Tibial nerve (tissue), 4 donors: Measurements from ENCODE around the gene ZDHHC8. TPM values are rescaled to one million over a fixed set of nuclear protein-coding genes. Genes with fewer than 3 reads are reported as not detected.

Experiments
- DNase-seq, 2 donors: peaks; one replicate each; pipeline ENCODE4 v3.0.0-alpha.2; 2019; ENCODE audit warnings: low spot score in 2 of 2
- H3K27ac ChIP-seq, 4 donors: fragments of 200-600 bp; sonication (generic) in 3 of 4; one replicate each; pipeline ENCODE4 v1.5.1; 2017 to 2019; ENCODE audit warnings: mild to moderate bottlenecking in 1 of 4
- H3K27me3 ChIP-seq, 2 donors: fragments of 200-600 bp; sonication (generic) in 1 of 2; one replicate each; pipeline versions ENCODE4 v1.5.1 to v1.6.0; 2017 to 2019
- H3K36me3 ChIP-seq, 3 donors: fragments of 200-600 bp; sonication (generic); one replicate each; pipeline ENCODE4 v1.5.1; 2018 to 2019
- H3K4me1 ChIP-seq, 4 donors: fragments of 200-600 bp; sonication (generic) in 3 of 4; one replicate each; pipeline ENCODE4 v1.5.1; 2017 to 2019
- H3K4me3 ChIP-seq, 4 donors: fragments of 200-600 bp; sonication (generic) in 3 of 4; one replicate each; pipeline ENCODE4 v1.5.1; 2017 to 2019; ENCODE audit warnings: mild to moderate bottlenecking in 1 of 4, moderate library complexity in 1 of 4
- H3K9me3 ChIP-seq, 4 donors: fragments of 200-600 bp; sonication (generic) in 3 of 4; one replicate each; pipeline ENCODE4 v1.5.1; 2017 to 2019
- CTCF ChIP-seq, 5 experiments: fragments of 200-600 bp in 3 of 5; fragments of 450-650 bp in 2 of 5; sonication (generic) in 3 of 5; IDR thresholded peaks; one replicate each; pipeline ENCODE4 v1.5.1; 2016 to 2019; ENCODE audit warnings: antibody characterized with exemption in 5 of 5, mild to moderate bottlenecking in 3 of 5, moderate library complexity in 2 of 5
- EP300 ChIP-seq, 2 donors: sonication (generic); formaldehyde crosslinking; IDR thresholded peaks; one replicate each; pipeline ENCODE4 v1.6.1; 2017; ENCODE audit warnings: antibody characterized with exemption in 2 of 2, mild to moderate bottlenecking in 1 of 2
- POLR2A ChIP-seq, 2 donors: fragments of 450-650 bp; IDR thresholded peaks; one replicate each; pipeline ENCODE4 v1.6.1; 2017; ENCODE audit warnings: antibody characterized with exemption in 2 of 2, mild to moderate bottlenecking in 2 of 2, moderate library complexity in 2 of 2
- WGBS, 2 donors: methylation state at CpG; one replicate each; pipeline ENCODE4 v1.1.5; 2018; 5-methylcytosine and 5-hydroxymethylcytosine counted together
- total RNA-seq, 4 donors: library from RNA; depleted of rRNA; stranded (reverse); fragments of >200 nt; gene quantifications; one replicate each; pipeline ENCODE4 v1.1.0, GENCODE V29; 2016

The ZDHHC8 gene
- total RNA-seq, 4 donors from 2014 or later, result 40.6 to 53.7 (median 47.4) TPM

- no peak overlapping the region for H3K27ac ChIP-seq
- WGBS, 2 donors, result 81 to 82% methylated on average over 16 to 18 of the region's 18 CpGs
- TF ChIP-seq CTCF (IDR thresholded peaks at IDR 0.05), result no peak
- TF ChIP-seq EP300 (IDR thresholded peaks at IDR 0.05), result no peak
- TF ChIP-seq POLR2A (IDR thresholded peaks at IDR 0.05), result no peak
- no peak for DNase-seq
- peaks cover 0 to 6% of the 10 kb centered on the region in 2 donors for H3K27me3 ChIP-seq
- H3K36me3 ChIP-seq, result no peaks in the 10 kb centered on the region
- no peaks in the 10 kb centered on the region for H3K9me3 ChIP-seq
- no peak overlapping the region for H3K4me3 ChIP-seq
- H3K4me1 ChIP-seq, result no peaks in the 10 kb centered on the region
Observed at GRCh38 chr22:20184501-20185165, 53.0 kb downstream of the ZDHHC8 start.

- Histone ChIP-seq H3K36me3 (no peaks in the 10 kb centered on the region), H3K27me3 (peaks cover 0 to 6% of the 10 kb centered on the region in 2 donors)
- 54 to 79% methylated on average over 3 to 6 of the region's 6 CpGs for WGBS, 2 donors
Observed at GRCh38 chr22:20185750-20186149, 54.1 kb downstream of the ZDHHC8 start.

GRCh38 chr22:20186183-20186870 lies 54.7 kb downstream of the ZDHHC8 start:
- Histone ChIP-seq H3K27ac (no peak overlapping the region), H3K4me1 (no peaks in the 10 kb centered on the region), H3K9me3 (no peaks in the 10 kb centered on the region), H3K4me3 (no peak overlapping the region), H3K36me3 (no peaks in the 10 kb centered on the region), H3K27me3 (peaks cover 0 to 6% of the 10 kb centered on the region in 2 donors)
- WGBS, 2 donors, result 47 to 49% methylated on average over 10 of the region's 10 CpGs
- no peak for TF ChIP-seq CTCF (IDR thresholded peaks at IDR 0.05)
- TF ChIP-seq EP300 (IDR thresholded peaks at IDR 0.05), result no peak
- TF ChIP-seq POLR2A (IDR thresholded peaks at IDR 0.05), result no peak
- DNase-seq, result no peak

More at GRCh38 chr22:20185750-20186149, 54.1 kb downstream of the ZDHHC8 start:
- no peak for DNase-seq
- H3K9me3 ChIP-seq, result no peaks in the 10 kb centered on the region
- TF ChIP-seq EP300 (IDR thresholded peaks at IDR 0.05) (no peak), POLR2A (IDR thresholded peaks at IDR 0.05) (no peak), CTCF (IDR thresholded peaks at IDR 0.05) (no peak)
- no peaks in the 10 kb centered on the region for H3K4me1 ChIP-seq
- H3K4me3 ChIP-seq, result no peak overlapping the region
- H3K27ac ChIP-seq, result no peak overlapping the region

- no peaks in the 10 kb centered on the region for H3K9me3 ChIP-seq
- H3K27ac ChIP-seq, result no peak overlapping the region
- no peak for DNase-seq
- no peaks in the 10 kb centered on the region for H3K4me1 ChIP-seq
- H3K4me3 ChIP-seq, result no peak overlapping the region
- no peaks in the 10 kb centered on the region for H3K36me3 ChIP-seq
- TF ChIP-seq POLR2A (IDR thresholded peaks at IDR 0.05) (no peak), EP300 (IDR thresholded peaks at IDR 0.05) (no peak), CTCF (IDR thresholded peaks at IDR 0.05) (no peak)
- 62 to 64% methylated on average over 13 to 14 of the region's 14 CpGs for WGBS, 2 donors
- peaks cover 0 to 6% of the 10 kb centered on the region in 2 donors for H3K27me3 ChIP-seq
Observed at GRCh38 chr22:20186871-20187546, 55.4 kb downstream of the ZDHHC8 start.
